Breast epithelium (tissue), 4 donors: ENCODE data around the gene ARHGEF4. TPM values are rescaled to one million over a fixed set of nuclear protein-coding genes. Genes with fewer than 3 reads are reported as not detected.

Experiments used
- DNase-seq, 2 donors: peaks; one replicate each; pipeline ENCODE4 v3.0.0-alpha.2; 2019; ENCODE audit warnings: low spot score in 2 of 2
- H3K27ac ChIP-seq, 2 donors: fragments of 200-600 bp; sonication (generic) in 1 of 2; one replicate each; pipeline ENCODE4 v1.5.1; 2016 to 2019; ENCODE audit warnings: mild to moderate bottlenecking in 1 of 2
- H3K27me3 ChIP-seq, 2 donors: fragments of 200-600 bp; sonication (generic) in 1 of 2; one replicate each; pipeline versions ENCODE4 v1.5.1 to v1.6.0; 2017 to 2019; ENCODE audit warnings: control low read depth in 1 of 2, mild to moderate bottlenecking in 1 of 2
- H3K36me3 ChIP-seq: fragments of 200-600 bp; one replicate; pipeline ENCODE4 v1.5.1; 2019
- H3K4me1 ChIP-seq, 2 donors: fragments of 200-600 bp; sonication (generic); one replicate each; pipeline ENCODE4 v1.5.1; 2016 to 2019; ENCODE audit warnings: control low read depth in 1 of 2
- H3K4me3 ChIP-seq, 3 donors: fragments of 200-600 bp; sonication (generic); 1 replicate in 2 of 3; 2 replicates in 1 of 3; pipeline ENCODE4 v1.5.1; 2016 to 2019; ENCODE audit warnings: mild to moderate bottlenecking in 3 of 3, moderate library complexity in 2 of 3
- H3K9me3 ChIP-seq, 2 donors: fragments of 200-600 bp; sonication (generic) in 1 of 2; one replicate each; pipeline ENCODE4 v1.5.1; 2016 to 2019; ENCODE audit warnings: control low read depth in 1 of 2
- POLR2A ChIP-seq: fragments of 450-650 bp; IDR thresholded peaks from one replicate; pipeline ENCODE4 v1.6.1; 2016; ENCODE audit warnings: antibody characterized with exemption, mild to moderate bottlenecking, moderate library complexity
- POLR2AphosphoS5 ChIP-seq, 3 donors: sonication (generic); formaldehyde crosslinking; IDR thresholded peaks; one replicate each; pipeline ENCODE4 v1.6.1; 2017; ENCODE audit warnings: antibody characterized with exemption in 3 of 3
- intact Hi-C: fragments of 100-400 bp; cut with DNase I; formaldehyde crosslinking; loops from one replicate; pipeline ENCODE4 v1.15.1; 2023; ENCODE audit warnings: low total_unique reads
- total RNA-seq, 3 donors: library from RNA; depleted of rRNA; stranded (reverse); fragments of >200 nt; gene quantifications; one replicate each; pipeline ENCODE4 v1.1.0, GENCODE V29; 2016
- TF ChIP-seq, protein P1 (sequence below), 3 donors: fragments of 450-650 bp; IDR thresholded peaks; one replicate each; pipeline ENCODE4 v1.5.1; 2016 to 2017; ENCODE audit warnings: antibody characterized with exemption in 3 of 3, mild to moderate bottlenecking in 3 of 3, moderate library complexity in 3 of 3

The ARHGEF4 gene
- total RNA-seq, 3 donors from 2014 or later = 7.5 to 10.1 (median 8.0) TPM

- Histone ChIP-seq H3K27ac (no peak overlapping the region), H3K9me3 (no peaks in the 10 kb centered on the region), H3K4me3 (no peak overlapping the region), H3K4me1 (no peaks in the 10 kb centered on the region), H3K36me3 (peaks cover under 1% of the 10 kb centered on the region), H3K27me3 (no peaks in the 10 kb centered on the region)
- intact Hi-C loops = no loop called here
- DNase-seq = no peak
- TF ChIP-seq POLR2AphosphoS5 (IDR thresholded peaks at IDR 0.05) (no peak), POLR2A (no peak)
- TF ChIP-seq, protein P1, sequence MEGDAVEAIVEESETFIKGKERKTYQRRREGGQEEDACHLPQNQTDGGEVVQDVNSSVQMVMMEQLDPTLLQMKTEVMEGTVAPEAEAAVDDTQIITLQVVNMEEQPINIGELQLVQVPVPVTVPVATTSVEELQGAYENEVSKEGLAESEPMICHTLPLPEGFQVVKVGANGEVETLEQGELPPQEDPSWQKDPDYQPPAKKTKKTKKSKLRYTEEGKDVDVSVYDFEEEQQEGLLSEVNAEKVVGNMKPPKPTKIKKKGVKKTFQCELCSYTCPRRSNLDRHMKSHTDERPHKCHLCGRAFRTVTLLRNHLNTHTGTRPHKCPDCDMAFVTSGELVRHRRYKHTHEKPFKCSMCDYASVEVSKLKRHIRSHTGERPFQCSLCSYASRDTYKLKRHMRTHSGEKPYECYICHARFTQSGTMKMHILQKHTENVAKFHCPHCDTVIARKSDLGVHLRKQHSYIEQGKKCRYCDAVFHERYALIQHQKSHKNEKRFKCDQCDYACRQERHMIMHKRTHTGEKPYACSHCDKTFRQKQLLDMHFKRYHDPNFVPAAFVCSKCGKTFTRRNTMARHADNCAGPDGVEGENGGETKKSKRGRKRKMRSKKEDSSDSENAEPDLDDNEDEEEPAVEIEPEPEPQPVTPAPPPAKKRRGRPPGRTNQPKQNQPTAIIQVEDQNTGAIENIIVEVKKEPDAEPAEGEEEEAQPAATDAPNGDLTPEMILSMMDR (IDR thresholded peaks at IDR 0.05) = no peak
Measured at GRCh38 chr2:131046918-131047652, 210.4 kb downstream of the ARHGEF4 start.

- no peak overlapping the region for H3K4me3 ChIP-seq
- no peaks in the 10 kb centered on the region for H3K4me1 ChIP-seq
- H3K9me3 ChIP-seq = no peaks in the 10 kb centered on the region
- no peak for DNase-seq
- TF ChIP-seq POLR2A = no peak
- no peak for TF ChIP-seq POLR2AphosphoS5 (IDR thresholded peaks at IDR 0.05)
- intact Hi-C loops = no loop called here
- H3K27ac ChIP-seq = no peak overlapping the region
- H3K27me3 ChIP-seq = no peaks in the 10 kb centered on the region
- H3K36me3 ChIP-seq = peaks cover 4% of the 10 kb centered on the region
Measured at GRCh38 chr2:131047920-131048560, 211.3 kb downstream of the ARHGEF4 start.

DNA sequence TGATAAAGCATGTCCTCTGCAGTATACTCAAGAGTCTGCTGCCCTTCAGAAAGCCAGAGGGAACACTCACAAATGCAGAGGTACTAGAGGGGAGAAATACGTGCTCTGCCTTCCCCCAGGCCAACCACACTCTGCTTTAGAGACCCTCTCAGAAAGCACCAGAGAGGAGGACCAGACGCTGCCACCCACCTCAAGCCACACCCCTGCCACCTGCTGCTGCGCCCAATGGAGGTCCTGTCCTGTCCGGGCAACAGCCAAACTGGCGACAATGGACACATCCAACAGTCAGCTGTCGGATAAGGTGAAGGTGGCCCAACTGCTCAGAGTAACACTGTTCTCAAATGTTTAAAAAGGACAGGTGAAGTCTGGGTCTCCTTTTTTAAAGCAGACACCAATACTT is 211.9 kb downstream of the ARHGEF4 start:
- intact Hi-C loops = no loop called here
- H3K4me1 ChIP-seq = no peaks in the 10 kb centered on the region
- peaks cover 4% of the 10 kb centered on the region for H3K36me3 ChIP-seq
- TF ChIP-seq, protein P1 (IDR thresholded peaks at IDR 0.05) = no peak
- TF ChIP-seq POLR2A = no peak
- TF ChIP-seq POLR2AphosphoS5 (IDR thresholded peaks at IDR 0.05) = no peak
- no peak overlapping the region for H3K4me3 ChIP-seq
- no peak for DNase-seq
- H3K27ac ChIP-seq = no peak overlapping the region
- no peaks in the 10 kb centered on the region for H3K9me3 ChIP-seq
- no peaks in the 10 kb centered on the region for H3K27me3 ChIP-seq

GRCh38 chr2:131049150-131049718 is 212.5 kb downstream of the ARHGEF4 start:
- no peaks in the 10 kb centered on the region for H3K9me3 ChIP-seq
- DNase-seq = no peak
- intact Hi-C loops = no loop called here
- TF ChIP-seq POLR2AphosphoS5 (IDR thresholded peaks at IDR 0.05) (no peak), POLR2A (no peak)
- TF ChIP-seq, protein P1 (IDR thresholded peaks at IDR 0.05) = no peak
- H3K4me1 ChIP-seq = no peaks in the 10 kb centered on the region
- H3K4me3 ChIP-seq = no peak overlapping the region
- H3K36me3 ChIP-seq = peaks cover 4% of the 10 kb centered on the region
- no peaks in the 10 kb centered on the region for H3K27me3 ChIP-seq
- no peak overlapping the region for H3K27ac ChIP-seq

GRCh38 chr2:131050896-131051295 is 214.2 kb downstream of the ARHGEF4 start:
- no peak for DNase-seq
- intact Hi-C loops = no loop called here
- peaks cover 4% of the 10 kb centered on the region for H3K36me3 ChIP-seq

More at GRCh38 chr2:131050896-131051295, 214.2 kb downstream of the ARHGEF4 start:
- H3K27me3 ChIP-seq = no peaks in the 10 kb centered on the region
- no peak overlapping the region for H3K4me3 ChIP-seq
- H3K9me3 ChIP-seq = no peaks in the 10 kb centered on the region
- TF ChIP-seq POLR2AphosphoS5 (IDR thresholded peaks at IDR 0.05) (no peak), POLR2A (no peak)
- TF ChIP-seq, protein P1 (IDR thresholded peaks at IDR 0.05) = no peak
- no peak overlapping the region for H3K27ac ChIP-seq
- no peaks in the 10 kb centered on the region for H3K4me1 ChIP-seq
